ENCODE results near the gene BMPR1B. TPM values are rescaled to one million over a fixed set of nuclear protein-coding genes. Genes with fewer than 3 reads are reported as not detected.

The BMPR1B gene
- total RNA-seq, 1 donor from 2014 or later = 5.6 TPM

DNA sequence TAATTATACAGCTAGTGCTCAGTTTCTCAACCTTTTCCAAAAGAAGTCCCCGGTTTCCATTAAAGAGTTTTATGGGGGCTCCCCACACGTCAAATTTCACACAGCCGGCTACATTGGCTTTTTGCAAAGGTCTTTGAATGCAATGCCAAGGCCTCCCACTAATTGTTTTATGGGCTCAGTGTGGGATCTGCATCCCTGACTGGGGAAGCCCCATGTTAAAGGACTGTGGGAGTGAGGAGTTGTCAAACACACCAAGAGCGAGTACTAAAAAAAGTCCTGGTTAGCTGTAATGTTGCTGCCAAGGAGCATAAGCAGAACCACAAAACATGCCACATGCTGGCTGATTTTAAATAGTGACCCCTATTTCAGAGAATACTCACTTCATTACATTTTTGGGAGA lies 162.6 kb downstream of the BMPR1B start:
- Mint-ChIP-seq H3K36me3 (ENCODE audit: low read depth) (no peaks in the 10 kb centered on the region), H3K9me3 (ENCODE audit: low read depth) (peaks cover 8% of the 10 kb centered on the region), H3K27me3 (ENCODE audit: low read depth) (no peaks in the 10 kb centered on the region), H3K4me1 (ENCODE audit: low read depth) (no peaks in the 10 kb centered on the region), H3K4me3 (ENCODE audit: unreplicated experiment) (no peak overlapping the region), H3K27ac (ENCODE audit: unreplicated experiment) (no peak overlapping the region)
- no peak for DNase-seq (ENCODE audit: low spot score)
- TF ChIP-seq, protein P1, sequence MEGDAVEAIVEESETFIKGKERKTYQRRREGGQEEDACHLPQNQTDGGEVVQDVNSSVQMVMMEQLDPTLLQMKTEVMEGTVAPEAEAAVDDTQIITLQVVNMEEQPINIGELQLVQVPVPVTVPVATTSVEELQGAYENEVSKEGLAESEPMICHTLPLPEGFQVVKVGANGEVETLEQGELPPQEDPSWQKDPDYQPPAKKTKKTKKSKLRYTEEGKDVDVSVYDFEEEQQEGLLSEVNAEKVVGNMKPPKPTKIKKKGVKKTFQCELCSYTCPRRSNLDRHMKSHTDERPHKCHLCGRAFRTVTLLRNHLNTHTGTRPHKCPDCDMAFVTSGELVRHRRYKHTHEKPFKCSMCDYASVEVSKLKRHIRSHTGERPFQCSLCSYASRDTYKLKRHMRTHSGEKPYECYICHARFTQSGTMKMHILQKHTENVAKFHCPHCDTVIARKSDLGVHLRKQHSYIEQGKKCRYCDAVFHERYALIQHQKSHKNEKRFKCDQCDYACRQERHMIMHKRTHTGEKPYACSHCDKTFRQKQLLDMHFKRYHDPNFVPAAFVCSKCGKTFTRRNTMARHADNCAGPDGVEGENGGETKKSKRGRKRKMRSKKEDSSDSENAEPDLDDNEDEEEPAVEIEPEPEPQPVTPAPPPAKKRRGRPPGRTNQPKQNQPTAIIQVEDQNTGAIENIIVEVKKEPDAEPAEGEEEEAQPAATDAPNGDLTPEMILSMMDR (IDR thresholded peaks at IDR 0.05) = no peak

DNA sequence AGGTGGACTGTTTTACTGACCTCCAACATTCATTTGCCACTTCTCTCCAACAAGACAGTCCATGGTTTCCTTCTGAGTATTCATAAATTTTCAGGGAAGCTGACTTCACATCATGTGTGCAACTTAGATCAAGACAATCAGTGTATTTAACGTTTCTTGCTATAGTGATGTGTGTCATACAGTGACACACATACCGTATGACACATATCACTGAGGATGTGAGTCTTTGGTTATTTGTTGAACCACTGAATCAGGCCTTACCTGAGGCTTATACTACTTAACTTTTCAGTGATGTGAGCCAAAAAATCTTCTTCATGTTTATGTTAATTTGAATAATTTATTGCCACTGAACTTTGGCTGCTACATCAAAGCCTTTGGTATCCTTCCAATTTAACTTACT lies 166.8 kb downstream of the BMPR1B start:
- TF ChIP-seq, protein P1 (IDR thresholded peaks at IDR 0.05) = no peak
- DNase-seq (ENCODE audit: low spot score) = no peak
- Mint-ChIP-seq H3K9me3 (ENCODE audit: low read depth) (no peaks in the 10 kb centered on the region), H3K27me3 (ENCODE audit: low read depth) (no peaks in the 10 kb centered on the region), H3K36me3 (ENCODE audit: low read depth) (no peaks in the 10 kb centered on the region), H3K27ac (ENCODE audit: unreplicated experiment) (no peak overlapping the region), H3K4me1 (ENCODE audit: low read depth) (peaks cover 14% of the 10 kb centered on the region), H3K4me3 (ENCODE audit: unreplicated experiment) (no peak overlapping the region)

DNA sequence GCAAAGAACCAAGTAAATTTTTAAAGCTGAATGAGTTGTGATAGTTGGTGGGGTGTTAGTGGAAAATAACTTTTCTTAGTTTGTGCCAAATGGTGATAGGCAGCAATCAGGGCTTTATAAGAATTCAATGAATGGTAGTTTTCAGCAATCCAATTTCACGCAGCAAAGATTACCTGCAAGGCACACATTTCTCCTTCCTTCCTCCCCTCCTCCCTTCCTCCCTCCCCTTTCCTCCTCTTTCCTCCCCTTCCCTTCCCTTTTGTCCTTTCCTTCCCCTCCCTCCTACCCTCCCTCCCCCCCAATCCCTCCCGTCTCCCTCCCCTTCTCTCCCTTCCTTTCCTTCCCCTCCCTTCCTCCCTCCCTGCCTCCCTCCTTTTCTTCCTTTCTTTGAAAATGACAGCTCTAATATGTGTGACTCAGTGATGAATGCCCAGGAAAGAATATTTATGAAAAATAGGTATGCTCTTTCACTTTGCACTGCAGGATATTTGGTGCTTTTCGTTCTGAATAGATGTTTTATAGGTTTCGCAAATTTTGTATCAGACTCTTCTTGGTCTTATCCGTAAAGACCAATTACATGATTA lies 168.1 kb downstream of the BMPR1B start:
- Mint-ChIP-seq H3K27me3 (ENCODE audit: low read depth) (no peaks in the 10 kb centered on the region), H3K9me3 (ENCODE audit: low read depth) (no peaks in the 10 kb centered on the region), H3K27ac (ENCODE audit: unreplicated experiment) (no peak overlapping the region), H3K4me3 (ENCODE audit: unreplicated experiment) (no peak overlapping the region), H3K36me3 (ENCODE audit: low read depth) (no peaks in the 10 kb centered on the region), H3K4me1 (ENCODE audit: low read depth) (peaks cover 14% of the 10 kb centered on the region)
- TF ChIP-seq, protein P1 (IDR thresholded peaks at IDR 0.05) = no peak
- DNase-seq (ENCODE audit: low spot score) = no peak

DNA sequence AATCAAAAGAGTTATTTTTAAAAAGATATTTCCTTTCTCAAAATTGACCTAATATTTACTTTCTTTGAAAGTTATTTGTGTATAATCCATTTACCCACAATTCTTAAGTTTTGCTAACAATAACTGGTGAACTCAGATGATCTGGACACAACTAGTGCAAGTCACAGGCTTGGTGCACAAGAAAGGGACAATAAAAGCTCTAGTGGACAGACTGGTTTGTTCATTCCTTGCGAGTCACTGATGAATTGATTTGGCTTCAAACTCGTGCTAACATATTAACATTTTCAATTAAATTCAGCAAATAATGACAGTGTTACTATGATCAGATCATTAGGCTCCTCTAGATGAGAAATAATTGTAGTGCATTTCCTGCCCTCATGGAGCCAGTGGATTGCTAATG lies 169.2 kb downstream of the BMPR1B start:
- TF ChIP-seq, protein P1 (IDR thresholded peaks at IDR 0.05) = no peak
- Mint-ChIP-seq H3K27me3 (ENCODE audit: low read depth) (no peaks in the 10 kb centered on the region), H3K9me3 (ENCODE audit: low read depth) (no peaks in the 10 kb centered on the region), H3K27ac (ENCODE audit: unreplicated experiment) (no peak overlapping the region), H3K36me3 (ENCODE audit: low read depth) (no peaks in the 10 kb centered on the region), H3K4me3 (ENCODE audit: unreplicated experiment) (no peak overlapping the region), H3K4me1 (ENCODE audit: low read depth) (peaks cover 14% of the 10 kb centered on the region)
- DNase-seq (ENCODE audit: low spot score) = no peak

DNA sequence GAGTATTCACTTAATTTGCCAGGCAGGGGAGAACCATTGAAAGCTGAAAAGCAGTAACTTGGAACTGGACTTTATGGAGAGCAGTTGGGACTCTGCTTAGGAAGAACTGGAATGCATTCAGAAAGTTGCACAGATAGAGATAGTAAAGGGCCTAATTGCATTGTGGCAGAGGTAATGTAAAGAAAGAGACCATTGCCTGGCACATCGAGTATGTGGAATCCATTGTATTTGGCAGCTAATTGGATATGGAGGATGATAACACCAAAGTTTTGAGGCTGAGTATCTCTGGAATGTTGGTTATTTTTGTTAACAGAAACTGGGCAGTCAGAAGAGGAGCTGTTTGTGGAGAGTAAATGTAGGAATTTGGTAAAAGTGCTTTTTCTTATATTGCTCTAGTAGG lies 169.9 kb downstream of the BMPR1B start:
- TF ChIP-seq, protein P1 (IDR thresholded peaks at IDR 0.05) = no peak
- Mint-ChIP-seq H3K27me3 (ENCODE audit: low read depth) (no peaks in the 10 kb centered on the region), H3K27ac (ENCODE audit: unreplicated experiment) (no peak overlapping the region), H3K36me3 (ENCODE audit: low read depth) (no peaks in the 10 kb centered on the region), H3K4me3 (ENCODE audit: unreplicated experiment) (no peak overlapping the region), H3K4me1 (ENCODE audit: low read depth) (peaks cover 14% of the 10 kb centered on the region), H3K9me3 (ENCODE audit: low read depth) (no peaks in the 10 kb centered on the region)
- no peak for DNase-seq (ENCODE audit: low spot score)
